B cell (primary cell): ENCODE measurements around the gene BCKDK. TPM values are rescaled to one million over a fixed set of nuclear protein-coding genes. Genes with fewer than 3 reads are reported as not detected.

Experiments used
- ATAC-seq: fragments of 200-7000 bp; cut with Tn5 transposase; one replicate; pipeline ENCODE4 v1.10.0; 2021; ENCODE audit warnings: low read depth, mild to moderate bottlenecking, moderate number of reproducible peaks, moderate library complexity
- CTCF ChIA-PET: fragments of 350-600 bp; sonication (Branson Sonifier 250); formaldehyde crosslinking; loops from one replicate; lab custom pipeline; 2021; ENCODE audit warnings: antibody characterized with exemption, inconsistent platforms; lab: Charles Lee
- POLR2A ChIA-PET: fragments of 350-600 bp; sonication (Branson Sonifier 250); formaldehyde crosslinking; loops from one replicate; lab custom pipeline; 2021; ENCODE audit warnings: antibody characterized with exemption; lab: Charles Lee
- DNase-seq: peaks from one replicate; pipeline ENCODE4 v3.0.0; 2013
- H2AFZ ChIP-seq: 2 replicates; pipeline ENCODE4 v1.6.1; 2012; ENCODE audit warnings: mild to moderate bottlenecking, low read depth, low read length; ENCODE audit not compliant: insufficient read depth, poor library complexity, severe bottlenecking
- H3K27ac ChIP-seq, 2 donors: 1 replicate in 1 of 2; 2 replicates in 1 of 2; pipeline ENCODE4 v1.5.1; 2012 to 2013; ENCODE audit warnings: low read length in 2 of 2, mild to moderate bottlenecking in 2 of 2, moderate library complexity in 1 of 2
- H3K27me3 ChIP-seq, 4 experiments: fragments of 200-600 bp in 1 of 4; sonication (generic) in 1 of 4; replicated peaks in 1 of 4; 1 replicate in 2 of 4; 2 replicates in 2 of 4; pipeline versions ENCODE4 v1.6.1 to v1.7.0; 2013 to 2016; ENCODE audit warnings: low read length in 3 of 4, mild to moderate bottlenecking in 2 of 4, mixed read lengths in 1 of 4, moderate library complexity in 1 of 4; ENCODE audit not compliant: insufficient read depth in 4 of 4, control insufficient read depth in 3 of 4; ENCODE audit errors: control extremely low read depth in 1 of 4
- H3K36me3 ChIP-seq, 2 experiments: replicated peaks in 1 of 2; 1 replicate in 1 of 2; 2 replicates in 1 of 2; pipeline versions ENCODE4 v1.6.1 to v1.7.1; 2013; ENCODE audit warnings: low read length in 1 of 2; ENCODE audit not compliant: insufficient read depth in 2 of 2, control insufficient read depth in 1 of 2; ENCODE audit errors: control extremely low read depth in 1 of 2, extremely low read depth in 1 of 2
- H3K4me1 ChIP-seq, 2 donors: fragments of 200-600 bp in 1 of 2; sonication (generic) in 1 of 2; 1 replicate in 1 of 2; 2 replicates in 1 of 2; pipeline versions ENCODE4 v1.5.1 to v1.6.1; 2013 to 2017; ENCODE audit warnings: low read length in 2 of 2; ENCODE audit not compliant: control insufficient read depth in 2 of 2, insufficient read depth in 2 of 2
- H3K4me2 ChIP-seq: replicated peaks from 2 replicates; pipeline ENCODE3; 2012; ENCODE audit warnings: mild to moderate bottlenecking, low read depth, low read length; ENCODE audit not compliant: poor library complexity, severe bottlenecking
- H3K4me3 ChIP-seq, 5 experiments: fragments of 200-600 bp in 1 of 5; sonication (generic) in 1 of 5; 1 replicate in 3 of 5; 2 replicates in 2 of 5; pipeline versions ENCODE4 v1.5.1 to v1.7.0; 2011 to 2016; ENCODE audit warnings: low read length in 4 of 5, mild to moderate bottlenecking in 4 of 5, low read depth in 2 of 5, control low read depth in 1 of 5, moderate library complexity in 1 of 5; ENCODE audit not compliant: insufficient read depth in 1 of 5; ENCODE audit errors: control extremely low read depth in 1 of 5, extremely low read depth in 1 of 5
- H3K79me2 ChIP-seq: fragments of 200-600 bp; sonication (generic); one replicate; pipeline ENCODE4 v1.6.0; 2016; ENCODE audit warnings: low read length; ENCODE audit not compliant: control insufficient read depth, insufficient read depth
- H3K9ac ChIP-seq: fragments of 200-600 bp; sonication (generic); 2 replicates; pipeline ENCODE4 v1.6.1; 2017; ENCODE audit warnings: mild to moderate bottlenecking, low read length, moderate library complexity
- H3K9me3 ChIP-seq, 3 donors: one replicate each; pipeline versions ENCODE4 v1.6.1 to v1.7.1; 2013; ENCODE audit warnings: low read length in 2 of 3; ENCODE audit not compliant: control insufficient read depth in 2 of 3, insufficient read depth in 1 of 3; ENCODE audit errors: control extremely low read depth in 1 of 3
- H4K20me1 ChIP-seq: 2 replicates; pipeline ENCODE4 v1.6.0; 2012; ENCODE audit warnings: mild to moderate bottlenecking, low read length; ENCODE audit not compliant: insufficient read depth, control insufficient read depth, poor library complexity, severe bottlenecking
- H3K27ac Mint-ChIP-seq: one replicate; pipeline ENCODE4 v1.8.0; 2021; ENCODE audit warnings: mixed read lengths
- H3K27me3 Mint-ChIP-seq: one replicate; pipeline ENCODE4 v1.8.0; 2021; ENCODE audit warnings: mixed read lengths
- H3K4me1 Mint-ChIP-seq: one replicate; pipeline ENCODE4 v1.8.0; 2021; ENCODE audit warnings: mixed read lengths
- H3K4me3 Mint-ChIP-seq: one replicate; pipeline ENCODE4 v1.8.0; 2021; ENCODE audit warnings: mixed read lengths
- H3K9me3 Mint-ChIP-seq: one replicate; pipeline ENCODE4 v1.8.0; 2022; ENCODE audit warnings: mixed read lengths; ENCODE audit not compliant: insufficient read depth
- CTCF ChIP-seq: fragments of 200-600 bp; IDR thresholded peaks from one replicate; pipeline ENCODE4 v1.8.0; 2022; ENCODE audit warnings: antibody characterized with exemption, mild to moderate bottlenecking
- EZH2 ChIP-seq: IDR thresholded peaks from 2 replicates; pipeline ENCODE4 v1.6.1; 2012; ENCODE audit warnings: borderline replicate concordance, low read depth, mild to moderate bottlenecking, moderate library complexity, low read length; ENCODE audit not compliant: insufficient read depth, poor library complexity, severe bottlenecking
- WGBS: methylation state at CpG from one replicate; pipeline ENCODE4 v1.1.5; 2013; ENCODE audit warnings: missing lambda C conversion rate; ENCODE audit not compliant: insufficient coverage; 5-methylcytosine and 5-hydroxymethylcytosine counted together
- intact Hi-C: fragments of 100-400 bp; cut with micrococcal nuclease; formaldehyde crosslinking; loops from one replicate; pipeline ENCODE4 v1.10.0; 2022
- polyA plus RNA-seq: library from polyadenylated mRNA; depleted of rRNA; stranded (reverse); fragments of >200 nt; gene quantifications from 2 replicates; pipeline ENCODE4 v1.2.3, GENCODE V29; 2012
- total RNA-seq, 2 donors: library from RNA; stranded (reverse); fragments of 120-200 nt in 1 of 2; gene quantifications; 1 replicate in 1 of 2; 2 replicates in 1 of 2; pipeline versions ENCODE4 v1.2.3 to v1.2.4, GENCODE V29; 2013 to 2022

The BCKDK gene
- total and polyA plus RNA-seq, 2 donors (not counting 1 experiment from before 2014, with no cell fraction given) = 24.7 to 27.6 TPM

- no peak for DNase-seq
- WGBS = no CpG with 5 or more reads among the region's 9 CpGs
- ChIA-PET CTCF (no interaction called here), POLR2A (no interaction called here)
- intact Hi-C loops = no loop called here
- H3K27ac ChIP-seq = no peak overlapping the region
- H4K20me1 ChIP-seq = peaks cover 63% of the 10 kb centered on the region
- H3K4me3 ChIP-seq = no peak overlapping the region
- Mint-ChIP-seq H3K27ac (no peak overlapping the region), H3K27me3 (no peaks in the 10 kb centered on the region), H3K9me3 (no peaks in the 10 kb centered on the region), H3K4me3 (no peak overlapping the region), H3K4me1 (peaks cover 10% of the 10 kb centered on the region)
- no peak overlapping the region for H2AFZ ChIP-seq
- H3K27me3 ChIP-seq = no peaks in the 10 kb centered on the region
- ATAC-seq = no peak
- H3K9me3 ChIP-seq = no peaks in the 10 kb centered on the region
- peaks cover 0 to 51% of the 10 kb centered on the region in 2 experiments for H3K36me3 ChIP-seq
- TF ChIP-seq EZH2 (no peak), CTCF (no peak)
- H3K4me1 ChIP-seq = peaks cover 0 to 4% of the 10 kb centered on the region in 2 donors
- no peak overlapping the region for H3K4me2 ChIP-seq
- no peak overlapping the region for H3K9ac ChIP-seq
- H3K79me2 ChIP-seq = peaks cover 55% of the 10 kb centered on the region
These were observed 25.1 kb upstream of the BCKDK start for GRCh38 chr16:31083081-31083480.

- DNase-seq = no peak
- WGBS = 100% methylated on average over 3 of the region's 5 CpGs
- Mint-ChIP-seq H3K27me3 (no peaks in the 10 kb centered on the region), H3K27ac (no peak overlapping the region), H3K4me1 (peaks cover 9% of the 10 kb centered on the region), H3K9me3 (no peaks in the 10 kb centered on the region), H3K4me3 (no peak overlapping the region)
- H3K4me1 ChIP-seq = peaks cover 0 to 4% of the 10 kb centered on the region in 2 donors
- TF ChIP-seq EZH2 (no peak), CTCF (no peak)
- no peak for ATAC-seq
- no peak overlapping the region for H3K27ac ChIP-seq
- H2AFZ ChIP-seq = no peak overlapping the region
- POLR2A ChIA-PET = no interaction called here
- no peak overlapping the region for H3K9ac ChIP-seq
- H3K4me3 ChIP-seq = no peak overlapping the region
- H3K36me3 ChIP-seq = peaks cover 0 to 47% of the 10 kb centered on the region in 2 experiments
- no peaks in the 10 kb centered on the region for H3K9me3 ChIP-seq
- H3K79me2 ChIP-seq = peaks cover 52% of the 10 kb centered on the region
- peaks cover 58% of the 10 kb centered on the region for H4K20me1 ChIP-seq
- no peak overlapping the region for H3K4me2 ChIP-seq
- CTCF ChIA-PET = no interaction called here
- intact Hi-C loops = no loop called here
- H3K27me3 ChIP-seq = no peaks in the 10 kb centered on the region
These were observed 24.6 kb upstream of the BCKDK start for GRCh38 chr16:31083556-31083955.
